Panc1 (cell line): ENCODE data around the gene COL26A1. TPM values are rescaled to one million over a fixed set of nuclear protein-coding genes. Genes with fewer than 3 reads are reported as not detected.

Source experiments
- ATAC-seq: fragments of 200-7000 bp; cut with Tn5 transposase; 2 replicates; pipeline ENCODE4 v1.9.1; 2020; ENCODE audit warnings: mild to moderate bottlenecking, moderate library complexity
- BruUV-seq: library from RNA; stranded (reverse); fragments of 400-500 nt; replicated peaks from 2 replicates; lab custom pipeline; 2021; lab: Mats Ljungman, UMichigan
- CTCF ChIA-PET: fragments of 300-600 bp; sonication (Branson Sonifier 250); formaldehyde crosslinking; loops from one replicate; lab custom pipeline; 2022; ENCODE audit warnings: antibody characterized with exemption; lab: Charles Lee
- POLR2A ChIA-PET: fragments of 300-600 bp; sonication (Branson Sonifier 250); formaldehyde crosslinking; loops from one replicate; lab custom pipeline; 2022; ENCODE audit warnings: antibody characterized with exemption; lab: Charles Lee
- DNase-seq: peaks from one replicate; pipeline ENCODE4 v3.0.0-alpha.2; 2010; ENCODE audit warnings: low read depth, low spot score
- H3K27ac ChIP-seq: 2 replicates; pipeline ENCODE4 v1.5.1; 2011; ENCODE audit warnings: mild to moderate bottlenecking, low read length, inconsistent platforms
- H3K27me3 ChIP-seq: fragments of 200-500 bp; sonication (Bioruptor generic); 2 replicates; pipeline ENCODE4 v1.6.0; 2014; ENCODE audit warnings: low read length, inconsistent platforms; ENCODE audit not compliant: control insufficient read depth, insufficient read depth
- H3K36me3 ChIP-seq: fragments of 200-500 bp; sonication (Bioruptor generic); 2 replicates; pipeline ENCODE4 v1.5.1; 2014; ENCODE audit warnings: inconsistent platforms, mild to moderate bottlenecking, low read length, moderate library complexity; ENCODE audit not compliant: control insufficient read depth, insufficient read depth
- H3K4me1 ChIP-seq: 2 replicates; pipeline ENCODE4 v1.5.1; 2011; ENCODE audit warnings: inconsistent platforms, mild to moderate bottlenecking, low read length, moderate library complexity; ENCODE audit not compliant: control insufficient read depth, insufficient read depth
- H3K4me3 ChIP-seq, 2 experiments: 2 replicates each; pipeline ENCODE4 v1.5.1; 2011 to 2012; ENCODE audit warnings: low read depth in 2 of 2, low read length in 2 of 2, mild to moderate bottlenecking in 2 of 2, inconsistent platforms in 1 of 2, moderate library complexity in 1 of 2
- H3K9me3 ChIP-seq: fragments of 200-500 bp; sonication (Bioruptor generic); 2 replicates; pipeline ENCODE4 v1.5.1; 2014; ENCODE audit warnings: low read depth, mild to moderate bottlenecking, inconsistent platforms, low read length, moderate library complexity; ENCODE audit not compliant: control insufficient read depth, insufficient read depth
- POLR2AphosphoS5 ChIP-seq: IDR thresholded peaks from 2 replicates; pipeline ENCODE4 v1.6.1; 2012; ENCODE audit warnings: mild to moderate bottlenecking, low read depth, low read length, moderate library complexity
- SIN3A ChIP-seq: IDR thresholded peaks from 2 replicates; pipeline ENCODE4 v1.6.1; 2012; ENCODE audit warnings: low read depth, mild to moderate bottlenecking, low read length, moderate library complexity, borderline replicate concordance; ENCODE audit not compliant: insufficient read depth
- TCF7L2 ChIP-seq: IDR thresholded peaks from 2 replicates; pipeline ENCODE4 v1.6.1; 2011; ENCODE audit warnings: mild to moderate bottlenecking, low read depth, low read length, inconsistent platforms
- in situ Hi-C: cut with HindIII; loops from 2 replicates; pipeline ENCODE4 v1.10.0; 2016; ENCODE audit warnings: low sequenced_read_pairs, low pct_unique_long_range_greater_than_20kb
- intact Hi-C: fragments of 100-400 bp; cut with micrococcal nuclease; formaldehyde crosslinking; loops from one replicate; pipeline ENCODE4 v1.10.0; 2022; ENCODE audit not compliant: unreplicated experiment
- total RNA-seq: library from RNA; stranded (reverse); gene quantifications from one replicate; pipeline ENCODE4 v1.2.1, GENCODE V29; 2021; ENCODE audit not compliant: unreplicated experiment
- TF ChIP-seq, protein P1 (sequence below), 2 experiments: IDR thresholded peaks; 2 replicates each; pipeline ENCODE4 v1.6.1; 2011 to 2012; ENCODE audit warnings: low read depth in 2 of 2, control low read depth in 1 of 2, low read length in 1 of 2, mild to moderate bottlenecking in 1 of 2, moderate library complexity in 1 of 2; ENCODE audit not compliant: insufficient read depth in 1 of 2
- TF ChIP-seq, protein P2 (sequence below): fragments of 450-650 bp; IDR thresholded peaks from 2 replicates; pipeline ENCODE4 v1.5.1; 2017; ENCODE audit warnings: mild to moderate bottlenecking

Gene COL26A1
- total RNA-seq, 1 experiment from 2014 or later = 25.8 TPM

DNA sequence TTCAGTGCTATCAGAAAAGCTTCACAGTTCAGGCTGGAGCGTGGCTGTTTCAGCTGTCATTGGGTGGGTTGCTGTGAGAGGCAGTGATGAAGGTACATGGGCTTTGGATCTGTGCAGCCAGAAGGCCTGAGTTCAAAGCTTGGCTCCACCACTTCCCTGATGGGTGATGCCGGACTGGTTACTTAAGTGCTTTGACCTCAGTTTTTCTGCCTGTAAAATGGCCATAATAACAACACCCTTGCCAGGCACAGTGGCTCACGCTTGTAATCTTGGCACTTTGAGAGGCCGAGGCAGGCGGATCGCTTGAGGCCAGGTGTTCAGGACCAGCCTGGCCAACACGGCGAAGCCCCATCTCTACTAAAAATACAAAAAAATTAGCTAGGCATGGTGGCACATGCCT, 30.6 kb upstream of the COL26A1 start:
- no TSS peak for BruUV-seq
- DNase-seq (no peak), ATAC-seq (no peak)
- Histone ChIP-seq H3K27me3 (no peaks in the 10 kb centered on the region), H3K36me3 (no peaks in the 10 kb centered on the region), H3K4me1 (no peaks in the 10 kb centered on the region), H3K4me3 (no peak overlapping the region), H3K27ac (no peak overlapping the region), H3K9me3 (no peaks in the 10 kb centered on the region)
- ChIA-PET CTCF (no interaction called here), POLR2A (no interaction called here)
- in situ Hi-C loops = no loop called here
- no peak for TF ChIP-seq TCF7L2
- TF ChIP-seq POLR2AphosphoS5 = no peak
- TF ChIP-seq, protein P1, sequence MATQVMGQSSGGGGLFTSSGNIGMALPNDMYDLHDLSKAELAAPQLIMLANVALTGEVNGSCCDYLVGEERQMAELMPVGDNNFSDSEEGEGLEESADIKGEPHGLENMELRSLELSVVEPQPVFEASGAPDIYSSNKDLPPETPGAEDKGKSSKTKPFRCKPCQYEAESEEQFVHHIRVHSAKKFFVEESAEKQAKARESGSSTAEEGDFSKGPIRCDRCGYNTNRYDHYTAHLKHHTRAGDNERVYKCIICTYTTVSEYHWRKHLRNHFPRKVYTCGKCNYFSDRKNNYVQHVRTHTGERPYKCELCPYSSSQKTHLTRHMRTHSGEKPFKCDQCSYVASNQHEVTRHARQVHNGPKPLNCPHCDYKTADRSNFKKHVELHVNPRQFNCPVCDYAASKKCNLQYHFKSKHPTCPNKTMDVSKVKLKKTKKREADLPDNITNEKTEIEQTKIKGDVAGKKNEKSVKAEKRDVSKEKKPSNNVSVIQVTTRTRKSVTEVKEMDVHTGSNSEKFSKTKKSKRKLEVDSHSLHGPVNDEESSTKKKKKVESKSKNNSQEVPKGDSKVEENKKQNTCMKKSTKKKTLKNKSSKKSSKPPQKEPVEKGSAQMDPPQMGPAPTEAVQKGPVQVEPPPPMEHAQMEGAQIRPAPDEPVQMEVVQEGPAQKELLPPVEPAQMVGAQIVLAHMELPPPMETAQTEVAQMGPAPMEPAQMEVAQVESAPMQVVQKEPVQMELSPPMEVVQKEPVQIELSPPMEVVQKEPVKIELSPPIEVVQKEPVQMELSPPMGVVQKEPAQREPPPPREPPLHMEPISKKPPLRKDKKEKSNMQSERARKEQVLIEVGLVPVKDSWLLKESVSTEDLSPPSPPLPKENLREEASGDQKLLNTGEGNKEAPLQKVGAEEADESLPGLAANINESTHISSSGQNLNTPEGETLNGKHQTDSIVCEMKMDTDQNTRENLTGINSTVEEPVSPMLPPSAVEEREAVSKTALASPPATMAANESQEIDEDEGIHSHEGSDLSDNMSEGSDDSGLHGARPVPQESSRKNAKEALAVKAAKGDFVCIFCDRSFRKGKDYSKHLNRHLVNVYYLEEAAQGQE (IDR thresholded peaks at IDR 0.05; ENCODE audit: insufficient read depth in 1 of 2, low read depth in 2 of 2, low read length in 1 of 2) = no peak
- TF ChIP-seq SIN3A = no peak
- TF ChIP-seq, protein P2, sequence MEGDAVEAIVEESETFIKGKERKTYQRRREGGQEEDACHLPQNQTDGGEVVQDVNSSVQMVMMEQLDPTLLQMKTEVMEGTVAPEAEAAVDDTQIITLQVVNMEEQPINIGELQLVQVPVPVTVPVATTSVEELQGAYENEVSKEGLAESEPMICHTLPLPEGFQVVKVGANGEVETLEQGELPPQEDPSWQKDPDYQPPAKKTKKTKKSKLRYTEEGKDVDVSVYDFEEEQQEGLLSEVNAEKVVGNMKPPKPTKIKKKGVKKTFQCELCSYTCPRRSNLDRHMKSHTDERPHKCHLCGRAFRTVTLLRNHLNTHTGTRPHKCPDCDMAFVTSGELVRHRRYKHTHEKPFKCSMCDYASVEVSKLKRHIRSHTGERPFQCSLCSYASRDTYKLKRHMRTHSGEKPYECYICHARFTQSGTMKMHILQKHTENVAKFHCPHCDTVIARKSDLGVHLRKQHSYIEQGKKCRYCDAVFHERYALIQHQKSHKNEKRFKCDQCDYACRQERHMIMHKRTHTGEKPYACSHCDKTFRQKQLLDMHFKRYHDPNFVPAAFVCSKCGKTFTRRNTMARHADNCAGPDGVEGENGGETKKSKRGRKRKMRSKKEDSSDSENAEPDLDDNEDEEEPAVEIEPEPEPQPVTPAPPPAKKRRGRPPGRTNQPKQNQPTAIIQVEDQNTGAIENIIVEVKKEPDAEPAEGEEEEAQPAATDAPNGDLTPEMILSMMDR = no peak
- intact Hi-C loops = no loop called here

DNA sequence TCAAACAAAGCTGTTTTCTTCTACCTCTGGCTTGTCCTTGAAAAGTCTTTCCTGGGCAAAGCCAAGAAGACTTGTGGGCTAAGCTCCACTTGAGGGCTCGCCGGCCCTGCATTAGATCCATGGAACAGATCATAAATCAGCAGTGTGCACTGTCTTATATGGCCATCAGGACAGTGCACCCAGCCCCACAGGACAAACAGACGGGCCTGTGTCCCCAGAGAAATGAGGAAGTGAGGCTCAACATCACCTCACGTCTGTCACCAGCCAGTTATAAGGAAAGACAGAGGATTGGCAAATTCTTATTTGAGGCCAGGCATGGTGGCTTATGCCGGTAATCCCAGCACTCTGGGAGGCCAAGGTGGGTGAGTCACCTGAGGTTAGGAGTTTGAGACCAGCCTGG, 28.8 kb upstream of the COL26A1 start:
- Histone ChIP-seq H3K27me3 (no peaks in the 10 kb centered on the region), H3K36me3 (no peaks in the 10 kb centered on the region), H3K9me3 (no peaks in the 10 kb centered on the region), H3K27ac (no peak overlapping the region), H3K4me3 (no peak overlapping the region), H3K4me1 (no peaks in the 10 kb centered on the region)
- in situ Hi-C loops = no loop called here
- ATAC-seq (no peak), DNase-seq (no peak)
- TF ChIP-seq TCF7L2 = no peak
- TF ChIP-seq, protein P1 (IDR thresholded peaks at IDR 0.05; ENCODE audit: insufficient read depth in 1 of 2, low read depth in 2 of 2, low read length in 1 of 2) = no peak
- TF ChIP-seq POLR2AphosphoS5 = no peak
- TF ChIP-seq, protein P2 = no peak
- BruUV-seq = no TSS peak
- POLR2A ChIA-PET = interaction anchor here (0.7 kb wide), 1 partner anchor 30 kb away, joined by 4 read pairs; no protein-coding TSS in a partner anchor
- intact Hi-C loops = no loop called here
- CTCF ChIA-PET = no interaction called here
